GM21367 (cell line): ENCODE results near the gene ZNF135.

Experiments used
- ATAC-seq: cut with Tn5 transposase; IDR thresholded peaks from one replicate; pipeline ENCODE4 v1.9.1; 2021; ENCODE audit not compliant: unreplicated experiment

Gene ZNF135

GRCh38 chr19:58046856-58047255 lies 12.2 kb upstream of the ZNF135 start:
- no peak for ATAC-seq

GRCh38 chr19:58047672-58048071 lies 11.4 kb upstream of the ZNF135 start:
- no peak for ATAC-seq

- no peak for ATAC-seq
Measured at GRCh38 chr19:58052256-58052655, 6.8 kb upstream of the ZNF135 start.

GRCh38 chr19:58053480-58054156 lies 5.5 kb upstream of the ZNF135 start:
- no peak for ATAC-seq

- ATAC-seq: no peak
Measured at GRCh38 chr19:58054901-58055874, 3.9 kb upstream of the ZNF135 start.

GRCh38 chr19:58056261-58056660 lies 2.8 kb upstream of the ZNF135 start:
- no peak for ATAC-seq

GRCh38 chr19:58056861-58057260 lies 2.2 kb upstream of the ZNF135 start:
- ATAC-seq: no peak

- ATAC-seq: no peak
Measured at GRCh38 chr19:58058467-58058866, 615 bp upstream of the ZNF135 start.

- ATAC-seq: no peak
Measured at GRCh38 chr19:58059671-58060078, 593 bp downstream of the ZNF135 start.

- no peak for ATAC-seq
Measured at GRCh38 chr19:58060231-58060630, 1.1 kb downstream of the ZNF135 start.

- ATAC-seq: no peak
Measured at GRCh38 chr19:58063712-58064111, 4.6 kb downstream of the ZNF135 start.

GRCh38 chr19:58067240-58067912 lies 8.3 kb downstream of the ZNF135 start:
- ATAC-seq: no peak

GRCh38 chr19:58079792-58080191 lies 20.7 kb downstream of the ZNF135 start:
- no peak for ATAC-seq

- no peak for ATAC-seq
Measured at GRCh38 chr19:58083021-58083420, 23.9 kb downstream of the ZNF135 start.

GRCh38 chr19:58084596-58085347 lies 25.7 kb downstream of the ZNF135 start:
- ATAC-seq: no peak

- no peak for ATAC-seq
Measured at GRCh38 chr19:58085348-58085875, 26.3 kb downstream of the ZNF135 start.

- ATAC-seq: no peak
Measured at GRCh38 chr19:58086825-58087710, 28.0 kb downstream of the ZNF135 start.

GRCh38 chr19:58088521-58089052 lies 29.5 kb downstream of the ZNF135 start:
- no peak for ATAC-seq

GRCh38 chr19:58089846-58090245 lies 30.8 kb downstream of the ZNF135 start:
- no peak for ATAC-seq
